Cardiac fibroblast (primary cell): ENCODE results near the gene MINDY2.
"Not testable (repeated sequence)": the region's sequence is repeated elsewhere in the genome, so short reads cannot be mapped to it uniquely, and the experiment has no call there.

Source experiments
- DNase-seq, 2 donors: peaks; one replicate each; pipeline versions ENCODE4 v3.0.0 to v3.0.0-alpha.2; 2010; ENCODE audit warnings: low read depth in 2 of 2
- H3K4me3 ChIP-seq, 2 donors: replicated peaks in 1 of 2; 1 replicate in 1 of 2; 2 replicates in 1 of 2; pipeline ENCODE4 v1.5.1; 2011; ENCODE audit warnings: low read depth in 2 of 2, low read length in 2 of 2, mild to moderate bottlenecking in 2 of 2, moderate library complexity in 1 of 2
- TF ChIP-seq, protein P1 (sequence below): IDR thresholded peaks from one replicate; pipeline ENCODE4 v1.5.1; 2011; ENCODE audit warnings: low read depth, mild to moderate bottlenecking, low read length, inconsistent platforms

Gene MINDY2

DNA sequence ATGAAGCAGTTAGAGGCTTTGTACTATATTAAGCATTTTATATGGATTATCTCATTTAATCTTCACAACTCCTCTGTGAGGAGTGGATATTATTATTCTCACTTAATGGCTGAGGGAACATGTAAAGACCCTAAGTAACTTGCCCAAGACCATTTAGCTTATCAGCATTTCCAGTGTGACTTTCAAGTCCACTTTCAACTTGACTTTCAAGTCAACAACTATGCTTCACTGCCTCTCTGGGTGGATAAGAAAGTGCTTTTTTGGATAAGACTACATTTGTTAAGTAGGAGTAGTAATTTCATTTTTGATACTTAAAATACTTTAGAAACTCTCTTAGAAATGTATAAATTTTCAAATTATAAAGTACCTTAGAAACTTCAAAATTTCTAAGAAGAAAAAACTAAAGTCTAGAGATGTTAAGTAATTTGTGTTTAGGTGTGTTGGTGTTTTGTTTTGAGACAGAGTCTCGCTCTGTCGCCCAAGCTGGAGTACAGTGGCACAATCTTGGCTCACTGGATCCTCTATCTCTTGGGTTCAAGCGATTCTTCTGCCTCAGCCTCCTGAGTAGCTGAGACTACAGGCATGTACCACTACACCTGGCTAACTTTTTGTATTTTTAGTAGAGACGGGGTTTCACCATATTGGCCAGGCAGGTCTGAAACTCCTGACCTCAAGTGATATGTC, 71.8 kb downstream of the MINDY2 start:
- H3K4me3 ChIP-seq = no peak overlapping the region
- no peak for DNase-seq
- TF ChIP-seq, protein P1, sequence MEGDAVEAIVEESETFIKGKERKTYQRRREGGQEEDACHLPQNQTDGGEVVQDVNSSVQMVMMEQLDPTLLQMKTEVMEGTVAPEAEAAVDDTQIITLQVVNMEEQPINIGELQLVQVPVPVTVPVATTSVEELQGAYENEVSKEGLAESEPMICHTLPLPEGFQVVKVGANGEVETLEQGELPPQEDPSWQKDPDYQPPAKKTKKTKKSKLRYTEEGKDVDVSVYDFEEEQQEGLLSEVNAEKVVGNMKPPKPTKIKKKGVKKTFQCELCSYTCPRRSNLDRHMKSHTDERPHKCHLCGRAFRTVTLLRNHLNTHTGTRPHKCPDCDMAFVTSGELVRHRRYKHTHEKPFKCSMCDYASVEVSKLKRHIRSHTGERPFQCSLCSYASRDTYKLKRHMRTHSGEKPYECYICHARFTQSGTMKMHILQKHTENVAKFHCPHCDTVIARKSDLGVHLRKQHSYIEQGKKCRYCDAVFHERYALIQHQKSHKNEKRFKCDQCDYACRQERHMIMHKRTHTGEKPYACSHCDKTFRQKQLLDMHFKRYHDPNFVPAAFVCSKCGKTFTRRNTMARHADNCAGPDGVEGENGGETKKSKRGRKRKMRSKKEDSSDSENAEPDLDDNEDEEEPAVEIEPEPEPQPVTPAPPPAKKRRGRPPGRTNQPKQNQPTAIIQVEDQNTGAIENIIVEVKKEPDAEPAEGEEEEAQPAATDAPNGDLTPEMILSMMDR = no peak

DNA sequence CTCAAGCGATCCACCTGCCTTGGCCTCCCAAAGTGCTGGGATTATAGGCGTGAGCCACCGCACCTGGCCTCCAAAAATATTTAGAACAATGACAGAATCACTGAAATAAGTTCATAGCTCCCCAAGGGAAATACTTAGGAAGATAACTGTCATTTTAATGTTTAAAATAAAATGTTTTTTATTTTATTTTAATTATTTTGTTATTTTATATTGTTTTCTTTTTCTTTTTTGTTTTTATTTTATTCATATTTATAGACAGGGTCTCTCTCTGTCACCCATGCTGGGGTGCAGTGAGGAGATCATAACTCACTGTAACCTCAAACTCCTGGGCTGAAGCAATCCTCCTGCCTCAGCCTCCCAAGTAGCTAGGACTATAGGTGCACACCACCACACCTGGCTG, 80.1 kb downstream of the MINDY2 start:
- not testable (repeated sequence) for H3K4me3 ChIP-seq

DNA sequence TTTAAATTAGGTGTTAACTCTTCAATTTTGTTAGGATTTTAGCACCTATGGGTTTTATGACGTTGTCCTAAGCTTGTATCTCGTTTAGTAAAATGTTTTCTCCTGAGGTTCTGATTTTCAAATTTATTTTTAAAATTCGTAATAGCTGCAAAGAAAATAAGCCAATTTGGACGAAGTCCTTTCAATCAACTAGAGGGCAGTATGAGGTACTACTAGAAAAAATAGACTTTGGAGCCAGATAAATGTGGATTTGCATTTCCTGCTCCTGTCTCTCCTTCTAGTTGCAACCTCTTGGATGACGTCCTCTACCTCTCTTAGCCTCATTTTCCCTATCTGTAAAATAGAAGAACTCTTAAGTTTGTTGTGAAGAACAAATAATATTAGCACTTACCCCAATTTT, 81.2 kb downstream of the MINDY2 start:
- peak in 1 of 2 donors; percentile 19 for DNase-seq
- no peak overlapping the region for H3K4me3 ChIP-seq
- TF ChIP-seq, protein P1 = no peak

More for the DNA sequence above, 80.1 kb downstream of the MINDY2 start:
- DNase-seq = not testable (repeated sequence)

DNA sequence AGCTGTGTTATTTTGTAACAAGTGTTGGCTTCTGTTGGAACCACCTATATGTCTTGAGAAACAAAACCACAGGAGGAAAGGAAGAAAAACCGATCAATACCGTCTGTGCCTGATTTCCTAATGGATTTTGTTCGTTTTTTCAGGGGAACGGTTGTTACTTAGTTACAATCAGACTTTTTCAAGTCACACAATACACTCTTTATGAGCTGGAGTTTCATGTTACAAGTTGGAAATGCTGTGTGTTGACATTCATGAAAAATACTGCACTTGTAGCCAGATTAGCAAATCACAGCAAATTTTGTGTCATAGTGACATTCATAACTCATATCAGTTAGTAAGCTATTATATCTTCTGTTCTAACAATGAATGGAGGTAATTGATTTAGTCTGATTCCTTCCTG, 83.5 kb downstream of the MINDY2 start:
- TF ChIP-seq, protein P1 = no peak
- DNase-seq = peak in 1 of 2 donors; percentile 26
- no peak overlapping the region for H3K4me3 ChIP-seq

DNA sequence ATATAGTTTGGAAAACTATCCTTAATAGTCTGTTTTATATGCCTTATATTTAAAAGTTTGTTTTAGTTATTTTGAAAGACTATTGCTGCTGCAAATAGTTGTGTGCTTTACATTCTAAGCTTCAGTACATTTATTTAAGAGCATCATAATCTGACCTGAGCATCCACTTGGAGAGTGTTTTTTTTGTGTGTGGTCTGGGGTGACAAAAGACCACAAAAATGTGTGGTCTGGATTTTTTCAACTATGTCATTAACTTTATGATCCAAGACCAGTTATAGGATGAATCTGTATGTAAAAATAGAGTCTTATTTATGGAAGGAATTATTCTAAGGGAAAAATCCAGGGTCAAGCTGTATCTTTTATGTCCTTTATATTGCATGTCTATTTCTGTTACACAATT, 85.0 kb downstream of the MINDY2 start:
- no peak overlapping the region for H3K4me3 ChIP-seq
- DNase-seq = peak; percentile 13 to 48
- TF ChIP-seq, protein P1 = no peak

DNA sequence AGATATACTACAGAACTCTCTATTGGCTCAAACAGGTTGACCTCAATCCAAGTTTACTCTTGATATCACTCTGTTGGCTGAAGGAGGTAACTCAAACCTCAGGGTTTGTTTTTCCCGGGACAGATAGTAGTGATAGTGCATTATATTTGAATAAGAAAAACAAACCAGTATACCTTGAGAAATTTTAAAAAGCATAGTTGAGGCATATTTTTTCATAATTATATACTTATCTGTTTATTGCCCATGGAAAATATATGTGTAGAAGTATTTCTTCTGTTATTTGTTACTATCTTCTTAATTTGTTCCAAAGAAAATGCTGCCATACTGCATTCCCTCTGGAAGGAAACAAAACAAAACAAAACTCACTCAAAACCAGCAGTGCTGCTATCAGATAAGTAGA, 85.5 kb downstream of the MINDY2 start:
- not testable (repeated sequence) for H3K4me3 ChIP-seq, DNase-seq

DNA sequence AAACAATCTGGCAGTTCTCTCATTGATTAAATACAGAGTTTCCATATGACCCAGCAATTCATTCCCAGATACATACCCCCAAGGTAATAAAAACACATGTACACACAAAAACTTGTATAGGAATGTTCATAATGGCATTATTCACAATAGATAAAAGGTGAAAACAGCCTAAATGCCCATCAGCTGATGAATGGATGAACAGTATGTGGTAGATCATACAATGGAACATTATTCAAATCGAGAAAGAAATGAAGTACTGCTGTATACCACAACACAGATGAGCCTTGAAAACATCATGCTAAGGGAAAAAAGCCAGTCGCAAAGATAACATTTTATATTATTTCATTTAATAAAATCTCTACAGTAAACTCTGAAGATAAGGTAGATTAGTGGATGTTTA, 91.2 kb downstream of the MINDY2 start:
- TF ChIP-seq, protein P1 = no peak
- no peak overlapping the region for H3K4me3 ChIP-seq
- no peak for DNase-seq
